WTC11 (cell line): ENCODE measurements around the gene PIM2. TPM values are rescaled to one million over a fixed set of nuclear protein-coding genes. Genes with fewer than 3 reads are reported as not detected.

Source experiments
- ATAC-seq: fragments of 200-7000 bp; cut with Tn5 transposase; 2 replicates; pipeline ENCODE4 v1.10.0; 2021; ENCODE audit warnings: mild to moderate bottlenecking, moderate library complexity
- CTCF ChIA-PET: fragments of 300-600 bp; sonication (Branson Sonifier 250); formaldehyde crosslinking; loops from one replicate; lab custom pipeline; 2021; ENCODE audit warnings: antibody characterized with exemption; lab: Charles Lee
- POLR2A ChIA-PET: fragments of 350-600 bp; sonication (Branson Sonifier 250); formaldehyde crosslinking; loops from one replicate; lab custom pipeline; 2021; ENCODE audit warnings: antibody characterized with exemption; lab: Charles Lee
- DNase-seq: peaks from one replicate; pipeline ENCODE4 v3.0.0; 2021; ENCODE audit warnings: low spot score
- H3K27ac Mint-ChIP-seq: 2 replicates; pipeline ENCODE4 v1.8.0; 2021; ENCODE audit warnings: mixed read lengths
- H3K27me3 Mint-ChIP-seq: 2 replicates; pipeline ENCODE4 v1.8.0; 2021; ENCODE audit warnings: low read depth, mild to moderate bottlenecking, moderate library complexity, mixed read lengths
- H3K36me3 Mint-ChIP-seq: 2 replicates; pipeline ENCODE4 v1.8.0; 2021; ENCODE audit warnings: mixed read lengths
- H3K4me1 Mint-ChIP-seq: 2 replicates; pipeline ENCODE4 v1.8.0; 2022; ENCODE audit warnings: mixed read lengths
- H3K4me3 Mint-ChIP-seq: 2 replicates; pipeline ENCODE4 v1.8.0; 2021; ENCODE audit warnings: mild to moderate bottlenecking, moderate library complexity, mixed read lengths
- H3K9me3 Mint-ChIP-seq: 2 replicates; pipeline ENCODE4 v1.8.0; 2021; ENCODE audit warnings: mixed read lengths
- AFF4 ChIP-seq: sonication (generic); formaldehyde crosslinking; IDR thresholded peaks from 2 replicates; pipeline ENCODE4 v1.8.1; 2023; ENCODE audit warnings: mild to moderate bottlenecking, missing genetic modification reagents, borderline replicate concordance
- ETV6 ChIP-seq: sonication (generic); formaldehyde crosslinking; IDR thresholded peaks from 2 replicates; pipeline ENCODE4 v1.8.1; 2022; ENCODE audit warnings: mild to moderate bottlenecking, missing genetic modification reagents
- FOXK1 ChIP-seq: sonication (generic); formaldehyde crosslinking; IDR thresholded peaks from 2 replicates; pipeline ENCODE4 v1.8.0; 2022; ENCODE audit warnings: mild to moderate bottlenecking, moderate library complexity, missing genetic modification reagents
- FOXP4 ChIP-seq: sonication (generic); formaldehyde crosslinking; IDR thresholded peaks from 2 replicates; pipeline ENCODE4 v1.8.0; 2022; ENCODE audit warnings: mild to moderate bottlenecking, missing genetic modification reagents
- HMGXB4 ChIP-seq: sonication (generic); formaldehyde crosslinking; IDR thresholded peaks from 2 replicates; pipeline ENCODE4 v1.8.1; 2023; ENCODE audit warnings: mild to moderate bottlenecking, moderate library complexity, missing genetic modification reagents
- JAZF1 ChIP-seq: fragments of 250-450 bp; sonication (Bioruptor Pico); IDR thresholded peaks from 2 replicates; pipeline ENCODE4 v1.9.0; 2021; ENCODE audit warnings: moderate library complexity, mild to moderate bottlenecking, inconsistent platforms
- MXD4 ChIP-seq: fragments of 250-450 bp; sonication (Bioruptor Pico); IDR thresholded peaks from 2 replicates; pipeline ENCODE4 v1.8.0; 2021; ENCODE audit warnings: mild to moderate bottlenecking, moderate library complexity, borderline replicate concordance
- NFE2L1 ChIP-seq: sonication (generic); formaldehyde crosslinking; IDR thresholded peaks from 2 replicates; pipeline ENCODE4 v1.8.1; 2023; ENCODE audit warnings: missing genetic modification reagents
- PRRX2 ChIP-seq: fragments of 250-450 bp; sonication (Bioruptor Pico); IDR thresholded peaks from 2 replicates; pipeline ENCODE4 v1.8.0; 2021; ENCODE audit warnings: mild to moderate bottlenecking
- TEAD4 ChIP-seq: sonication (generic); formaldehyde crosslinking; IDR thresholded peaks from 2 replicates; pipeline ENCODE4 v1.8.0; 2022; ENCODE audit warnings: mild to moderate bottlenecking, missing genetic modification reagents
- TP53 ChIP-seq: sonication (generic); formaldehyde crosslinking; IDR thresholded peaks from 2 replicates; pipeline ENCODE4 v1.8.1; 2023; ENCODE audit warnings: mild to moderate bottlenecking, missing genetic modification reagents
- USF1 ChIP-seq: sonication (generic); formaldehyde crosslinking; IDR thresholded peaks from 2 replicates; pipeline ENCODE4 v1.8.0; 2022; ENCODE audit warnings: mild to moderate bottlenecking, missing genetic modification reagents
- USF2 ChIP-seq: sonication (generic); formaldehyde crosslinking; IDR thresholded peaks from 2 replicates; pipeline ENCODE4 v1.8.1; 2023; ENCODE audit warnings: mild to moderate bottlenecking, missing genetic modification reagents, moderate library complexity
- ZNF138 ChIP-seq: sonication (generic); formaldehyde crosslinking; conservative IDR thresholded peaks from 2 replicates; pipeline ENCODE4 v1.8.1; 2022; ENCODE audit warnings: mild to moderate bottlenecking, moderate library complexity, missing genetic modification reagents
- ZNF671 ChIP-seq: fragments of 250-450 bp; sonication (Bioruptor Pico); IDR thresholded peaks from 2 replicates; pipeline ENCODE4 v1.8.0; 2021; ENCODE audit warnings: mild to moderate bottlenecking
- total RNA-seq: library from RNA; stranded (reverse); gene quantifications from 3 replicates; pipeline ENCODE4 v1.2.3, GENCODE V29; 2021
- TF ChIP-seq, protein P1 (sequence below): sonication (generic); formaldehyde crosslinking; IDR thresholded peaks from 2 replicates; pipeline ENCODE4 v1.8.1; 2023; ENCODE audit warnings: mild to moderate bottlenecking, missing genetic modification reagents
- TF ChIP-seq, protein P2 (sequence below): fragments of 200-600 bp; IDR thresholded peaks from 2 replicates; pipeline ENCODE4 v1.8.0; 2022; ENCODE audit warnings: antibody characterized with exemption

Gene PIM2
- total RNA-seq, 1 experiment from 2014 or later = 146 TPM

DNA sequence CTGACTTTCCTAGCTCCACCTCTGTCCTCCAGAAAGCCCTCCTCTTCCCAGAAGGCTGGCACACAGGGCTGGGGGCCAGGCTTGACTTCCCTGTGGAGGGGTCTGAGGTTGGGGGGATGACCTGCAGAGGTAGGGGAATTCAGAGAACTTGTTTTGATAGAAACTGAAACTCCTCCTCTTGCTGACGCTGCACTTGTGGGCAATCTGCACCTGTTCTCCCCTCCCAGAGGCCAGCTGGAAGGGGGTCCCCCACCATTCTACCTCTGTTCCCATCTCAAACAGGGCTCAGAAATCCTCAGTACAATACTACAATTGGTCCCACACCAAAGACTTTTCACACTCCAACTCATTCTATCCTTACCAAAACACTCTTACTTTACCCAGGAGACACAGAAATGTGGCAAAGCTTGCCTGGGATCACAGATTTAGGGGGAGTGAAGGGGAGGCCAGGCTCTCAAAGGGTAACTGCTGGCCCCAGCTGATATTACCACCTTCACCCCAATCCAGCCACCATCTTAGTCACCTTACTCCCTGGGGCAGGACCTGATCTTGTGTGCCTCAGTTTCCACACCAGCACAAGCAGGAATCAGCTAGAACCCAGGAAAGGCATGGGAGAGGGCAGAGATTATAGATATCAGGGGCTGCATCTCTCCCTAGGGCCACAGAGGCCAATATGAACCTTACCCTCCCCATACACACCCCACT, 20.0 kb upstream of the PIM2 start:
- H3K36me3 Mint-ChIP-seq = peaks cover 28% of the 10 kb centered on the region
- DNase-seq (no peak), ATAC-seq (no peak)
- H3K4me3 Mint-ChIP-seq = no peak overlapping the region
- peaks cover 42% of the 10 kb centered on the region for H3K4me1 Mint-ChIP-seq
- no peaks in the 10 kb centered on the region for H3K27me3 Mint-ChIP-seq
- H3K27ac Mint-ChIP-seq = peak overlapping the region; percentile 89
- TF ChIP-seq ETV6 = no peak
- TF ChIP-seq JAZF1 (CRISPR knock-in tag) = no peak
- TF ChIP-seq MXD4 = no peak
- no peak for TF ChIP-seq TP53 (CRISPR knock-in tag)
- TF ChIP-seq TEAD4 (CRISPR knock-in tag) = no peak
- no peaks in the 10 kb centered on the region for H3K9me3 Mint-ChIP-seq
- ChIA-PET CTCF (interaction anchor here (1.4 to 2.6 kb wide), 2 partner anchors 11 to 47 kb away, joined by 4 to 21 read pairs; no protein-coding TSS in a partner anchor), POLR2A (interaction anchor here (0.8 to 1.0 kb wide), 2 partner anchors 27 to 112 kb away, joined by 3 to 4 read pairs; no protein-coding TSS in a partner anchor)

DNA sequence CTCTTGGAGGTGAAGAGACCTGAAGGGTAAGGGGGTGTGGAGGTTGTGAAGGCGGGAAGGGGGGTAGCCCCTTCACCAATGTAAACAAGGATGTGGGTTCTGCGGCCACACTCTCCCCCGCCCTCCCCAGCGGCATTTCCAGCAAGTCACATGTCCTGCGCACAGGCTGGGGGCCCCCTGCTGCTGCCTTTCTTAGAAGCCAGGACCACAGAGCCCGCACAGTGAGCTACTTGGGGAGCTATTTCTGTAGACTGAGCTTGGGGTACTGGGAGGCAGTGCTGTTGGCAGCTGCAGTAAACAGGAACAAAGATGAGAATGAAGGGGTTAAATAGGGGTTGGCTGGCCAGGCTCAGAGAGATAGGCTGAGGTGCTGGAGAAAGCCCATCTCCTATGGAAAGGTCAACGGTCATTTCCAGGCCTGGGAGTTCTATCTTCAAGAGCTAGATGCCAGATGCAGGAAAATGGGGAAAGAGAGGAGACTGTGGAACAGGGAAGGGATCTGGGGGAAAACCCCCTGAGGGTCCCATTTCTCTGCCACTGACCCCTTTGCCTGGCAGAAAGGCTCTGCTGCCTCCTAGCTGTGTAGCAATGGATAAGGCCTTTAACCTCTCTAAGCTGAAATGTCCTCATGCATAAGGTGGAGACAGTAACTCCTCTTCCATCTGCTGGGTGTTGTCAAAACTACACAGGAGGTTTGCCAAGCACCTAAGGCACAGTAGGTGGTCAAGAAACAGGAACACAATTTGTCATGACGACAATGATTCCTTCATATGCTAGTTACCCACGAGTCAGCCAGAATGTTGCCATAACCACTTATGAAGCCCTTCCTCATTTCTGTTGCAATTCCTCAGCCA, 18.5 kb upstream of the PIM2 start:
- peaks cover 27% of the 10 kb centered on the region for H3K36me3 Mint-ChIP-seq

More for the DNA sequence above, 18.5 kb upstream of the PIM2 start:
- POLR2A ChIA-PET = interaction anchor here (0.5 to 1.4 kb wide), 6 partner anchors 16 to 136 kb away, joined by 3 to 8 read pairs (median 4); partner anchors contain the start of genes HDAC6 and SLC35A2
- ATAC-seq = peak; percentile 85
- Mint-ChIP-seq H3K4me1 (peaks cover 36% of the 10 kb centered on the region), H3K4me3 (peak overlapping the region; percentile 39), H3K27me3 (no peaks in the 10 kb centered on the region), H3K9me3 (no peaks in the 10 kb centered on the region; the same call in 1 of the 2 replicates), H3K27ac (peak overlapping the region; percentile 96)
- peak; percentile 47 for DNase-seq
- TF ChIP-seq PRRX2 (CRISPR knock-in tag) (no peak), AFF4 (CRISPR knock-in tag) (no peak), USF1 (CRISPR knock-in tag) (peak; percentile 70), HMGXB4 (CRISPR knock-in tag) (no peak), NFE2L1 (no peak), FOXP4 (CRISPR knock-in tag) (no peak), ZNF671 (CRISPR knock-in tag) (no peak), ZNF138 (CRISPR knock-in tag) (no peak), USF2 (no peak; the same call in 1 of the 2 replicates), FOXK1 (CRISPR knock-in tag) (0 out of 2 replicates have a peak, but pooled peaks have one; percentile 22)
- TF ChIP-seq, protein P1, sequence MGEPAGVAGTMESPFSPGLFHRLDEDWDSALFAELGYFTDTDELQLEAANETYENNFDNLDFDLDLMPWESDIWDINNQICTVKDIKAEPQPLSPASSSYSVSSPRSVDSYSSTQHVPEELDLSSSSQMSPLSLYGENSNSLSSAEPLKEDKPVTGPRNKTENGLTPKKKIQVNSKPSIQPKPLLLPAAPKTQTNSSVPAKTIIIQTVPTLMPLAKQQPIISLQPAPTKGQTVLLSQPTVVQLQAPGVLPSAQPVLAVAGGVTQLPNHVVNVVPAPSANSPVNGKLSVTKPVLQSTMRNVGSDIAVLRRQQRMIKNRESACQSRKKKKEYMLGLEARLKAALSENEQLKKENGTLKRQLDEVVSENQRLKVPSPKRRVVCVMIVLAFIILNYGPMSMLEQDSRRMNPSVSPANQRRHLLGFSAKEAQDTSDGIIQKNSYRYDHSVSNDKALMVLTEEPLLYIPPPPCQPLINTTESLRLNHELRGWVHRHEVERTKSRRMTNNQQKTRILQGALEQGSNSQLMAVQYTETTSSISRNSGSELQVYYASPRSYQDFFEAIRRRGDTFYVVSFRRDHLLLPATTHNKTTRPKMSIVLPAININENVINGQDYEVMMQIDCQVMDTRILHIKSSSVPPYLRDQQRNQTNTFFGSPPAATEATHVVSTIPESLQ = no peak
- TF ChIP-seq, protein P2, sequence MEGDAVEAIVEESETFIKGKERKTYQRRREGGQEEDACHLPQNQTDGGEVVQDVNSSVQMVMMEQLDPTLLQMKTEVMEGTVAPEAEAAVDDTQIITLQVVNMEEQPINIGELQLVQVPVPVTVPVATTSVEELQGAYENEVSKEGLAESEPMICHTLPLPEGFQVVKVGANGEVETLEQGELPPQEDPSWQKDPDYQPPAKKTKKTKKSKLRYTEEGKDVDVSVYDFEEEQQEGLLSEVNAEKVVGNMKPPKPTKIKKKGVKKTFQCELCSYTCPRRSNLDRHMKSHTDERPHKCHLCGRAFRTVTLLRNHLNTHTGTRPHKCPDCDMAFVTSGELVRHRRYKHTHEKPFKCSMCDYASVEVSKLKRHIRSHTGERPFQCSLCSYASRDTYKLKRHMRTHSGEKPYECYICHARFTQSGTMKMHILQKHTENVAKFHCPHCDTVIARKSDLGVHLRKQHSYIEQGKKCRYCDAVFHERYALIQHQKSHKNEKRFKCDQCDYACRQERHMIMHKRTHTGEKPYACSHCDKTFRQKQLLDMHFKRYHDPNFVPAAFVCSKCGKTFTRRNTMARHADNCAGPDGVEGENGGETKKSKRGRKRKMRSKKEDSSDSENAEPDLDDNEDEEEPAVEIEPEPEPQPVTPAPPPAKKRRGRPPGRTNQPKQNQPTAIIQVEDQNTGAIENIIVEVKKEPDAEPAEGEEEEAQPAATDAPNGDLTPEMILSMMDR = no peak
- CTCF ChIA-PET = interaction anchor here (0.6 to 2.6 kb wide), 13 partner anchors 10 to 289 kb away, joined by 3 to 21 read pairs (median 4); partner anchors contain the start of genes KCND1, PQBP1 and TIMM17B
